H1 (cell line): ENCODE data around the gene RBBP8. TPM values are rescaled to one million over a fixed set of nuclear protein-coding genes. Genes with fewer than 3 reads are reported as not detected.

ENCODE experiments used
- CTCF ChIA-PET: fragments of 300-600 bp; sonication (Branson Sonifier 250); formaldehyde crosslinking; loops from one replicate; lab custom pipeline; 2021; ENCODE audit not compliant: partially characterized antibody; lab: Charles Lee
- POLR2A ChIA-PET: fragments of 300-600 bp; sonication (Branson Sonifier 250); formaldehyde crosslinking; loops from one replicate; lab custom pipeline; 2021; ENCODE audit warnings: inconsistent platforms; ENCODE audit not compliant: partially characterized antibody; lab: Charles Lee
- DNase-seq, 2 experiments: peaks; one replicate each; pipeline versions ENCODE4 v3.0.0 to v3.0.0-alpha.2; 2010 to 2022; ENCODE audit warnings: low spot score in 2 of 2, low read depth in 1 of 2, mixed read lengths in 1 of 2
- FAIRE-seq: peaks from 2 replicates; lab custom pipeline; 2011; peaks lifted over from hg19 to GRCh38; lab: Jason Lieb, UNC
- H2AFZ ChIP-seq: 2 replicates; pipeline ENCODE4 v1.8.1; 2012; ENCODE audit warnings: low read length, inconsistent platforms
- H2AK5ac ChIP-seq: 2 replicates; pipeline ENCODE4 v1.6.1; 2013; ENCODE audit warnings: low read depth, low read length
- H2BK120ac ChIP-seq: replicated peaks from 2 replicates; pipeline ENCODE3; 2013; ENCODE audit warnings: low read depth, low read length, inconsistent platforms
- H2BK12ac ChIP-seq: 2 replicates; pipeline ENCODE4 v1.6.1; 2013; ENCODE audit warnings: low read depth, low read length
- H2BK15ac ChIP-seq: 2 replicates; pipeline ENCODE4 v1.6.1; 2013; ENCODE audit warnings: low read length
- H2BK20ac ChIP-seq: 2 replicates; pipeline ENCODE4 v1.6.1; 2013; ENCODE audit warnings: low read length
- H2BK5ac ChIP-seq: 2 replicates; pipeline ENCODE4 v1.6.1; 2013; ENCODE audit warnings: low read depth, low read length
- H3K14ac ChIP-seq: 2 replicates; pipeline ENCODE4 v1.6.1; 2013; ENCODE audit warnings: inconsistent platforms; ENCODE audit not compliant: insufficient read length
- H3K18ac ChIP-seq: 2 replicates; pipeline ENCODE4 v1.6.1; 2013; ENCODE audit warnings: low read length; ENCODE audit errors: extremely low read depth
- H3K23ac ChIP-seq: 2 replicates; pipeline ENCODE4 v1.6.1; 2013; ENCODE audit warnings: inconsistent platforms; ENCODE audit not compliant: insufficient read length
- H3K23me2 ChIP-seq: 2 replicates; pipeline ENCODE4 v1.6.1; 2013; ENCODE audit warnings: low read depth, low read length
- H3K27ac ChIP-seq: 2 replicates; pipeline ENCODE4 v1.6.1; 2011; ENCODE audit warnings: low read depth, low read length, inconsistent platforms
- H3K27me3 ChIP-seq, 4 experiments: replicated peaks in 1 of 4; 1 replicate in 1 of 4; 2 replicates in 3 of 4; pipeline versions ENCODE4 v1.6.1 to v1.8.1; 2011 to 2013; ENCODE audit warnings: low read length in 3 of 4, mild to moderate bottlenecking in 3 of 4, inconsistent platforms in 2 of 4, mixed read lengths in 2 of 4, moderate library complexity in 1 of 4; ENCODE audit not compliant: control insufficient read depth in 3 of 4, insufficient read depth in 3 of 4; ENCODE audit errors: extremely low read depth in 1 of 4
- H3K36me3 ChIP-seq, 4 experiments: 2 replicates each; pipeline versions ENCODE4 v1.6.1 to v1.8.1; 2011 to 2013; ENCODE audit warnings: mild to moderate bottlenecking in 4 of 4, low read length in 3 of 4, moderate library complexity in 2 of 4, control low read depth in 1 of 4, inconsistent platforms in 1 of 4; ENCODE audit not compliant: insufficient read depth in 4 of 4, control insufficient read depth in 2 of 4
- H3K4ac ChIP-seq: replicated peaks from 2 replicates; pipeline ENCODE3; 2013; ENCODE audit warnings: low read length, low read depth, mixed read lengths, inconsistent platforms; ENCODE audit not compliant: insufficient read length
- H3K4me1 ChIP-seq, 4 experiments: replicated peaks in 1 of 4; 1 replicate in 1 of 4; 2 replicates in 3 of 4; pipeline versions ENCODE4 v1.6.1 to v1.8.1; 2011 to 2013; ENCODE audit warnings: low read length in 3 of 4, inconsistent platforms in 2 of 4, mixed read lengths in 1 of 4; ENCODE audit not compliant: insufficient read depth in 4 of 4, control insufficient read depth in 3 of 4
- H3K4me2 ChIP-seq, 2 experiments: 2 replicates each; pipeline versions ENCODE4 v1.6.1 to v1.8.1; 2011 to 2013; ENCODE audit warnings: low read depth in 2 of 2, low read length in 2 of 2, control low read depth in 1 of 2, inconsistent platforms in 1 of 2, mild to moderate bottlenecking in 1 of 2; ENCODE audit not compliant: insufficient read depth in 1 of 2
- H3K4me3 ChIP-seq, 4 experiments: fragments of 200-600, 300-600 bp in 1 of 4; sonication (generic), shearing (Covaris generic), sonication (Bioruptor Twin) in 1 of 4; 2 replicates each; pipeline versions ENCODE4 v1.5.1 to v1.8.1; 2011 to 2016; ENCODE audit warnings: low read length in 4 of 4, low read depth in 3 of 4, control low read depth in 2 of 4, inconsistent platforms in 2 of 4, mild to moderate bottlenecking in 2 of 4, mixed read lengths in 1 of 4, moderate library complexity in 1 of 4; ENCODE audit not compliant: insufficient read depth in 2 of 4; ENCODE audit errors: extremely low read depth in 1 of 4
- H3K56ac ChIP-seq: replicated peaks from 2 replicates; pipeline ENCODE3; 2013; ENCODE audit warnings: low read depth, mild to moderate bottlenecking, mixed read lengths, low read length, inconsistent platforms; ENCODE audit not compliant: insufficient read length
- H3K79me1 ChIP-seq: 2 replicates; pipeline ENCODE4 v1.6.1; 2013; ENCODE audit warnings: low read depth, low read length, control low read depth
- H3K79me2 ChIP-seq, 2 experiments: 2 replicates each; pipeline versions ENCODE4 v1.6.1 to v1.8.1; 2012 to 2013; ENCODE audit warnings: low read length in 2 of 2, mild to moderate bottlenecking in 2 of 2, inconsistent platforms in 1 of 2; ENCODE audit not compliant: insufficient read depth in 2 of 2, control insufficient read depth in 1 of 2
- H3K9ac ChIP-seq, 4 experiments: replicated peaks in 1 of 4; 1 replicate in 1 of 4; 2 replicates in 3 of 4; pipeline versions ENCODE4 v1.6.1 to v1.8.1; 2011 to 2013; ENCODE audit warnings: low read depth in 3 of 4, low read length in 3 of 4, control low read depth in 2 of 4, mild to moderate bottlenecking in 2 of 4, moderate library complexity in 2 of 4, inconsistent platforms in 1 of 4; ENCODE audit errors: extremely low read depth in 1 of 4
- H3K9me3 ChIP-seq, 2 experiments: 2 replicates each; pipeline versions ENCODE4 v1.6.1 to v1.8.1; 2012 to 2013; ENCODE audit warnings: mild to moderate bottlenecking in 2 of 2, moderate library complexity in 2 of 2, control low read depth in 1 of 2, inconsistent platforms in 1 of 2, low read depth in 1 of 2, low read length in 1 of 2, mixed read lengths in 1 of 2; ENCODE audit not compliant: insufficient read depth in 2 of 2
- H4K20me1 ChIP-seq, 2 experiments: replicated peaks in 1 of 2; 2 replicates each; pipeline versions ENCODE3 to v1.8.1; 2011 to 2013; ENCODE audit warnings: inconsistent platforms in 2 of 2, low read length in 2 of 2, mild to moderate bottlenecking in 1 of 2; ENCODE audit not compliant: insufficient read depth in 2 of 2, control insufficient read depth in 1 of 2
- H4K5ac ChIP-seq: 2 replicates; pipeline ENCODE4 v1.6.1; 2013; ENCODE audit warnings: low read length, low read depth, mixed read lengths, inconsistent platforms; ENCODE audit not compliant: insufficient read length
- H4K8ac ChIP-seq: 2 replicates; pipeline ENCODE4 v1.8.0; 2013; ENCODE audit warnings: mild to moderate bottlenecking, moderate library complexity, low read length, inconsistent platforms; ENCODE audit not compliant: insufficient read depth; ENCODE audit errors: extremely low read depth
- H4K91ac ChIP-seq: replicated peaks from 2 replicates; pipeline ENCODE3; 2013; ENCODE audit warnings: low read length, mixed read lengths, inconsistent platforms; ENCODE audit not compliant: insufficient read length
- CHD1 ChIP-seq: IDR thresholded peaks from 2 replicates; pipeline ENCODE4 v1.6.1; 2012; ENCODE audit warnings: low read depth, low read length, improper control_type of control experiment
- FOSL1 ChIP-seq: IDR thresholded peaks from 2 replicates; pipeline ENCODE4 v1.6.1; 2011; ENCODE audit warnings: mild to moderate bottlenecking, low read depth, low read length, moderate library complexity; ENCODE audit not compliant: insufficient read depth
- KDM4A ChIP-seq: IDR thresholded peaks from one replicate; pipeline ENCODE4 v1.7.1; 2012; ENCODE audit warnings: low read depth, mild to moderate bottlenecking, moderate library complexity, low read length, inconsistent platforms; ENCODE audit not compliant: severe bottlenecking
- PHF8 ChIP-seq: fragments of 200-600 bp; sonication (generic); conservative IDR thresholded peaks from 2 replicates; pipeline ENCODE4 v1.7.1; 2012; ENCODE audit warnings: low read depth, mild to moderate bottlenecking, inconsistent platforms, low read length, moderate library complexity
- POLR2AphosphoS5 ChIP-seq: IDR thresholded peaks from 2 replicates; pipeline ENCODE4 v1.6.1; 2011; ENCODE audit warnings: low read depth, low read length
- RAD21 ChIP-seq, 2 experiments: IDR thresholded peaks in 1 of 2; conservative IDR thresholded peaks in 1 of 2; 2 replicates each; pipeline ENCODE4 v1.6.1; 2011; ENCODE audit warnings: low read depth in 2 of 2, low read length in 2 of 2, improper control_type of control experiment in 1 of 2, inconsistent platforms in 1 of 2, mild to moderate bottlenecking in 1 of 2, moderate library complexity in 1 of 2
- RNF2 ChIP-seq: fragments of 200-900, 300-1000 bp; sonication (generic); IDR thresholded peaks from 2 replicates; pipeline ENCODE4 v1.7.1; 2016; ENCODE audit warnings: borderline replicate concordance, low read depth, mild to moderate bottlenecking, antibody characterized with exemption, low read length; ENCODE audit not compliant: poor library complexity, severe bottlenecking; ENCODE audit errors: missing control alignments
- TBP ChIP-seq: IDR thresholded peaks from 2 replicates; pipeline ENCODE4 v1.6.1; 2011; ENCODE audit warnings: low read depth, low read length, improper control_type of control experiment
- YY1 ChIP-seq: IDR thresholded peaks from 2 replicates; pipeline ENCODE4 v1.6.1; 2011; ENCODE audit warnings: low read depth, mild to moderate bottlenecking, low read length
- WGBS, 2 experiments: shearing (Covaris generic) in 1 of 2; methylation state at CpG; one replicate each; pipeline versions ENCODE4 v1.1.6 to v1.1.7; 2013 to 2015; ENCODE audit warnings: low lambda C conversion rate in 2 of 2, mixed read lengths in 2 of 2, inconsistent platforms in 1 of 2, low coverage in 1 of 2, missing lambda C conversion rate in 1 of 2; ENCODE audit not compliant: insufficient replicate concordance in 2 of 2, insufficient coverage in 1 of 2, insufficient read length in 1 of 2; ENCODE audit errors: extremely low coverage in 1 of 2, missing lambda C conversion rate in 1 of 2; 5-methylcytosine and 5-hydroxymethylcytosine counted together
- polyA plus RNA-seq, 7 experiments: library from polyadenylated mRNA; depleted of rRNA in 3 of 7; stranded (reverse) in 5 of 7; unstranded in 2 of 7; fragments of >200 nt in 5 of 7; fragments of 200-250 nt in 2 of 7; gene quantifications; 1 replicate in 5 of 7; 2 replicates in 1 of 7; 4 replicates in 1 of 7; pipeline versions ENCODE4 v1.2.1 to v1.2.3, GENCODE V29; 2011 to 2013; ENCODE audit warnings: missing spikeins in 2 of 7, mixed read lengths in 2 of 7
- total RNA-seq: library from RNA; stranded (reverse); fragmentation: NEBNext Ultra II Directional; extraction: Animal tissue kit (Norgen Biotek cat#: 25700); gene quantifications from 2 replicates; pipeline ENCODE4 v1.2.1, GENCODE V29; 2021

RBBP8 gene
- total and polyA plus RNA-seq, 2 of the 8 experiments (the other 6 are each of a cell fraction or from before 2014, with no cell fraction given): 16.1 to 65.8 TPM

GRCh38 chr18:23043803-23044376 lies 110.8 kb downstream of the RBBP8 start:
- Histone ChIP-seq H3K4ac (no peak overlapping the region), H3K79me1 (no peaks in the 10 kb centered on the region), H3K36me3 (no peaks in the 10 kb centered on the region), H3K18ac (no peak overlapping the region), H2BK20ac (no peak overlapping the region), H3K23me2 (no peaks in the 10 kb centered on the region), H3K14ac (no peak overlapping the region), H3K23ac (no peak overlapping the region), H4K91ac (no peak overlapping the region), H2BK120ac (no peak overlapping the region), H3K79me2 (no peaks in the 10 kb centered on the region), H2BK5ac (no peak overlapping the region), H3K27ac (no peak overlapping the region), H4K20me1 (no peaks in the 10 kb centered on the region), H3K4me3 (no peak overlapping the region), H3K4me1 (no peaks in the 10 kb centered on the region), H3K56ac (no peak overlapping the region), H3K4me2 (no peak overlapping the region), H2BK15ac (no peak overlapping the region), H4K8ac (no peak overlapping the region), H2AFZ (no peak overlapping the region), H3K9me3 (no peaks in the 10 kb centered on the region), H3K27me3 (no peaks in the 10 kb centered on the region), H3K9ac (no peak overlapping the region), H4K5ac (no peak overlapping the region), H2AK5ac (no peak overlapping the region), H2BK12ac (no peak overlapping the region)
- 90% methylated on average over 7 of the region's 7 CpGs; no CpG with 5 or more reads in 1 of the 2 experiments for WGBS, 2 experiments
- TF ChIP-seq PHF8: no peak
- TF ChIP-seq POLR2AphosphoS5: no peak
- TF ChIP-seq CHD1: no peak
- no peak for TF ChIP-seq FOSL1
- TF ChIP-seq YY1: no peak
- TF ChIP-seq TBP: no peak
- TF ChIP-seq RNF2: no peak
- no peak for TF ChIP-seq KDM4A
- TF ChIP-seq RAD21 (IDR thresholded peaks at IDR 0.05 in 1 of 2, conservative IDR thresholded peaks at IDR 0.05 in 1 of 2; ENCODE audit: low read depth in 2 of 2, low read length in 2 of 2): no peak
- no peak for DNase-seq
- FAIRE-seq: no peak
- ChIA-PET CTCF (interaction anchor here (0.6 kb wide), 1 partner anchor 33 kb away, joined by 3 read pairs; no protein-coding TSS in a partner anchor), POLR2A (no interaction called here)
